Measurements from ENCODE around the gene PLPP6.

PLPP6 gene

GRCh38 chr9:4662989-4663792 lies 1.1 kb downstream of the PLPP6 start:
- DNase-seq, result peak; percentile 45

- DNase-seq, result no peak
These were observed 1.9 kb downstream of the PLPP6 start for GRCh38 chr9:4663956-4664355.

GRCh38 chr9:4665357-4665756 lies 3.3 kb downstream of the PLPP6 start:
- peak; percentile 34 for DNase-seq

GRCh38 chr9:4666042-4666699 lies 4.1 kb downstream of the PLPP6 start, which contains the start of gene SPATA6L:
Gene SPATA6L (minus strand): TSS chr9:4666480. CDS start chr9:4666250, 230 bp downstream.
- peak; percentile 78 for DNase-seq

- DNase-seq, result no peak
These were observed 5.6 kb downstream of the PLPP6 start for GRCh38 chr9:4667681-4668080.

- DNase-seq, result no peak
These were observed 6.5 kb downstream of the PLPP6 start for GRCh38 chr9:4668604-4669003.

- DNase-seq, result no peak
These were observed 7.8 kb downstream of the PLPP6 start for GRCh38 chr9:4669890-4670289.

GRCh38 chr9:4670591-4670990 lies 8.5 kb downstream of the PLPP6 start:
- no peak for DNase-seq

- DNase-seq, result no peak
These were observed 9.6 kb downstream of the PLPP6 start for GRCh38 chr9:4671737-4672136.

GRCh38 chr9:4674783-4675182 lies 12.7 kb downstream of the PLPP6 start:
- no peak for DNase-seq

GRCh38 chr9:4677392-4677791 lies 15.3 kb downstream of the PLPP6 start:
- no peak for DNase-seq

- peak; percentile 57 for DNase-seq
These were observed 16.7 kb downstream of the PLPP6 start for GRCh38 chr9:4678679-4679267.

- DNase-seq, result peak; percentile 95
These were observed 17.4 kb downstream of the PLPP6 start, which contains the start of gene CDC37L1 for GRCh38 chr9:4679268-4680172. Gene CDC37L1 (plus strand): TSS chr9:4679569. CDS start chr9:4679768, 199 bp downstream.

- DNase-seq, result no peak
These were observed 18.1 kb downstream of the PLPP6 start for GRCh38 chr9:4680173-4680525.

GRCh38 chr9:4680750-4681149 lies 18.7 kb downstream of the PLPP6 start:
- DNase-seq, result no peak

- no peak for DNase-seq
These were observed 22.7 kb downstream of the PLPP6 start for GRCh38 chr9:4684820-4685219.

GRCh38 chr9:4686112-4686511 lies 24.0 kb downstream of the PLPP6 start:
- DNase-seq, result no peak

- no peak for DNase-seq
These were observed 24.5 kb downstream of the PLPP6 start for GRCh38 chr9:4686584-4686983.

- no peak for DNase-seq
These were observed 26.9 kb downstream of the PLPP6 start for GRCh38 chr9:4689021-4689420.

- no peak for DNase-seq
These were observed 27.6 kb downstream of the PLPP6 start for GRCh38 chr9:4689687-4690104.

- DNase-seq, result no peak
These were observed 28.1 kb downstream of the PLPP6 start for GRCh38 chr9:4690144-4690543.

GRCh38 chr9:4691795-4692194 lies 29.7 kb downstream of the PLPP6 start:
- DNase-seq, result no peak

- no peak for DNase-seq
These were observed 38.0 kb downstream of the PLPP6 start for GRCh38 chr9:4700091-4700490.

Data from NCI-H774 (cell line).